CD4-positive, alpha-beta T cell treated with Interferon alpha-2 for 1 hour (primary cell): ENCODE measurements around the gene MAPK8IP1.
"Not testable (repeated sequence)": the region's sequence is repeated elsewhere in the genome, so short reads cannot be mapped to it uniquely, and the experiment has no call there.

Source experiments
- DNase-seq, 2 donors: peaks; one replicate each; pipeline ENCODE4 v3.0.0-alpha.2; 2020 to 2022

The MAPK8IP1 gene

GRCh38 chr11:45890886-45891550 lies 5.6 kb downstream of the MAPK8IP1 start:
- DNase-seq, result no peak

- no peak for DNase-seq
These were observed 7.4 kb downstream of the MAPK8IP1 start for GRCh38 chr11:45892856-45893255.

- DNase-seq, result no peak
These were observed 9.2 kb downstream of the MAPK8IP1 start for GRCh38 chr11:45894555-45895247.

- DNase-seq, result no peak
These were observed 10.3 kb downstream of the MAPK8IP1 start for GRCh38 chr11:45895553-45896259.

GRCh38 chr11:45896422-45896984 lies 11.1 kb downstream of the MAPK8IP1 start:
- DNase-seq, result no peak

GRCh38 chr11:45897556-45897955 lies 12.1 kb downstream of the MAPK8IP1 start:
- DNase-seq, result no peak

- DNase-seq, result no peak
These were observed 13.6 kb downstream of the MAPK8IP1 start for GRCh38 chr11:45899086-45899447.

- peak; percentile 72 to 78 for DNase-seq
These were observed 14.2 kb downstream of the MAPK8IP1 start for GRCh38 chr11:45899448-45900174.

GRCh38 chr11:45900175-45900800 lies 14.8 kb downstream of the MAPK8IP1 start:
- not testable (repeated sequence) for DNase-seq

- DNase-seq, result no peak
These were observed 15.6 kb downstream of the MAPK8IP1 start for GRCh38 chr11:45900916-45901617.

GRCh38 chr11:45901626-45902025 lies 16.2 kb downstream of the MAPK8IP1 start:
- no peak for DNase-seq

GRCh38 chr11:45902452-45903380 lies 17.3 kb downstream of the MAPK8IP1 start:
- no peak for DNase-seq

- DNase-seq, result no peak
These were observed 19.0 kb downstream of the MAPK8IP1 start for GRCh38 chr11:45904309-45904915.

- DNase-seq, result no peak
These were observed 19.6 kb downstream of the MAPK8IP1 start for GRCh38 chr11:45905095-45905494.

- DNase-seq, result not testable (repeated sequence)
These were observed 20.1 kb downstream of the MAPK8IP1 start for GRCh38 chr11:45905576-45905975.

GRCh38 chr11:45906096-45906682 lies 20.7 kb downstream of the MAPK8IP1 start:
- DNase-seq, result no peak

GRCh38 chr11:45906965-45907611 lies 21.6 kb downstream of the MAPK8IP1 start, which contains the start of gene FREY1:
FREY1 (minus strand) TSS chr11:45907271; CDS start chr11:45907245, 26 bp downstream.
- no peak for DNase-seq

- DNase-seq, result no peak
These were observed 22.5 kb downstream of the MAPK8IP1 start for GRCh38 chr11:45907911-45908370.
